SU-DHL-6 (cell line): ENCODE measurements around the gene GREM2.

Experiments
- H2AFZ ChIP-seq: fragments of 200-600 bp; sonication (generic); 2 replicates; pipeline ENCODE4 v1.6.1; 2014; ENCODE audit warnings: low read depth, mild to moderate bottlenecking, moderate library complexity, mixed read lengths, antibody characterized with exemption, low read length; ENCODE audit not compliant: severe bottlenecking
- H3F3A ChIP-seq: fragments of 200-600 bp; shearing (Covaris generic); 2 replicates; pipeline ENCODE4 v1.6.0; 2016; ENCODE audit warnings: antibody characterized with exemption, mild to moderate bottlenecking; ENCODE audit not compliant: insufficient read depth
- H3K27ac ChIP-seq: fragments of 200-600 bp; sonication (generic); 2 replicates; pipeline ENCODE4 v1.5.1; 2016; ENCODE audit warnings: low read depth, mild to moderate bottlenecking, low read length, moderate library complexity, mixed read lengths
- H3K27me3 ChIP-seq: fragments of 200-600 bp; sonication (generic), shearing (Covaris generic); 2 replicates; pipeline ENCODE4 v1.6.0; 2014; ENCODE audit warnings: mild to moderate bottlenecking, low read length
- H3K36me3 ChIP-seq: fragments of 200-600 bp; sonication (generic); 2 replicates; pipeline ENCODE4 v1.6.1; 2014; ENCODE audit warnings: mild to moderate bottlenecking, low read length, mixed read lengths
- H3K4me2 ChIP-seq: fragments of 300-600, 200-600 bp; shearing (Covaris generic), sonication (generic); 2 replicates; pipeline ENCODE4 v1.6.0; 2014; ENCODE audit warnings: low read length, low read depth, mild to moderate bottlenecking; ENCODE audit not compliant: poor library complexity, severe bottlenecking
- H3K4me3 ChIP-seq: fragments of 200-600 bp; sonication (generic); 2 replicates; pipeline ENCODE4 v1.5.1; 2014; ENCODE audit warnings: antibody characterized with exemption, low read length, mild to moderate bottlenecking, mixed read lengths; ENCODE audit not compliant: insufficient read depth, poor library complexity, severe bottlenecking
- H3K79me2 ChIP-seq: fragments of 200-600 bp; sonication (generic); 2 replicates; pipeline ENCODE4 v1.6.1; 2014; ENCODE audit warnings: mild to moderate bottlenecking, low read length, moderate library complexity; ENCODE audit not compliant: insufficient read depth
- H3K9ac ChIP-seq: fragments of 200-600 bp; sonication (generic); 2 replicates; pipeline ENCODE4 v1.7.0; 2014; ENCODE audit warnings: mild to moderate bottlenecking, low read length
- H3K9me2 ChIP-seq: fragments of 200-600 bp; sonication (generic); replicated peaks from 2 replicates; pipeline ENCODE4 v1.6.1; 2014; ENCODE audit warnings: low read length; ENCODE audit not compliant: insufficient read depth
- H3K9me3 ChIP-seq: fragments of 200-600 bp; sonication (generic); 2 replicates; pipeline ENCODE4 v1.6.1; 2014; ENCODE audit warnings: low read length, mixed read lengths; ENCODE audit not compliant: insufficient read depth
- H4K20me1 ChIP-seq: fragments of 200-600 bp; sonication (generic); 2 replicates; pipeline ENCODE4 v1.6.1; 2014; ENCODE audit warnings: low read depth, mild to moderate bottlenecking, antibody characterized with exemption, low read length, moderate library complexity, mixed read lengths
- EZH2phosphoT487 ChIP-seq: fragments of 200-600 bp; sonication (generic), shearing (Covaris generic); conservative IDR thresholded peaks from 2 replicates; pipeline ENCODE4 v1.6.1; 2018; ENCODE audit warnings: mild to moderate bottlenecking, antibody characterized with exemption, low read length, moderate library complexity, mixed read lengths
- TF ChIP-seq, protein P1 (sequence below): fragments of 200-600 bp; sonication (generic); IDR thresholded peaks from one replicate; pipeline ENCODE4 v1.5.1; 2017; ENCODE audit warnings: antibody characterized with exemption, mild to moderate bottlenecking, low read length, moderate library complexity; ENCODE audit not compliant: insufficient read depth, poor library complexity, severe bottlenecking

Gene GREM2

DNA sequence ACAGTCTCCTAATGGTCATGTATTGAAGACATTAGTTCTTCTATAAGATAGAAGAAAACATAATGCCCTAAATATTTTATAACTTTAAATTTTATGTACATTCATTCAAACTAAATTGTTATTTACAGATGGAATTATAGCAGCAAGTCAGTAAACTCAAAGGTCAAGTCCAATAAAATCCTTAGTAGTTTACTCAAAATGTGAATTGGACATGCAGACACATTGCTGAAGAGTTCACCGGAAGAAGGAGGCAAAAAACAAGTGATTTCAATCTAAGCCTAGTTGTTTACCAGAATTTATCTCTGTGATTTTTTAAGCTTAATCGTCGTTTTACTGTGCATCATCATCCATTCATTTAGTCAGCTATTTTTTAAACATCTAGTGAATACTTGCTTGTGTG lies 149.7 kb downstream of the GREM2 start:
- Histone ChIP-seq H3K79me2 (no peaks in the 10 kb centered on the region), H3K9me3 (no peaks in the 10 kb centered on the region), H3K36me3 (no peaks in the 10 kb centered on the region), H4K20me1 (no peaks in the 10 kb centered on the region), H3K4me2 (no peak overlapping the region), H3F3A (no peaks in the 10 kb centered on the region), H3K9me2 (0 out of 2 replicates have a peak, but pooled peaks cover 4% of the 10 kb centered on the region), H3K27ac (no peak overlapping the region), H2AFZ (no peak overlapping the region), H3K27me3 (no peaks in the 10 kb centered on the region), H3K4me3 (no peak overlapping the region), H3K9ac (no peak overlapping the region)
- no peak for TF ChIP-seq EZH2phosphoT487

DNA sequence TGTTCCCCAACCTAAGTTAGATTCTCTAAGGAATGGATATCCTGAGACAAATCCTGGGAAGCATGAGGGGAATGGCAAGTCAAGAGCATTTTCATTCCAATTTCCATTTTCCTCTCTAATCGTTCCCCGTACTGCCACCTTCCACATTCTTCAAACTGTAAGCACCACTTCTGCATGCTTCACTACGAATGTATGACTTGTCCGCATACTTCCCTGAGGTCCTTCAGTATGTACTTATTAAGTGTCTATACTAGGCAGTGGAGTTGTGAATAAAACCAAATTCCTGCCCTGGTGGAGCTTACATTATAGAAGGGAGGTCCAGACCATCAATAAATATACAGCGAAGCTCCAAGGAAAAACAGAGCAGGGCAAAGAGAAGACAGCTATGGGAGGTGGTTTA lies 154.8 kb downstream of the GREM2 start:
- no peaks in the 10 kb centered on the region for H3K36me3 ChIP-seq
- H3K9ac ChIP-seq: no peak overlapping the region
- H4K20me1 ChIP-seq: no peaks in the 10 kb centered on the region
- no peak overlapping the region for H3K27ac ChIP-seq
- H3K27me3 ChIP-seq: no peaks in the 10 kb centered on the region
- H3F3A ChIP-seq: no peaks in the 10 kb centered on the region
- H3K79me2 ChIP-seq: no peaks in the 10 kb centered on the region
- TF ChIP-seq, protein P1, sequence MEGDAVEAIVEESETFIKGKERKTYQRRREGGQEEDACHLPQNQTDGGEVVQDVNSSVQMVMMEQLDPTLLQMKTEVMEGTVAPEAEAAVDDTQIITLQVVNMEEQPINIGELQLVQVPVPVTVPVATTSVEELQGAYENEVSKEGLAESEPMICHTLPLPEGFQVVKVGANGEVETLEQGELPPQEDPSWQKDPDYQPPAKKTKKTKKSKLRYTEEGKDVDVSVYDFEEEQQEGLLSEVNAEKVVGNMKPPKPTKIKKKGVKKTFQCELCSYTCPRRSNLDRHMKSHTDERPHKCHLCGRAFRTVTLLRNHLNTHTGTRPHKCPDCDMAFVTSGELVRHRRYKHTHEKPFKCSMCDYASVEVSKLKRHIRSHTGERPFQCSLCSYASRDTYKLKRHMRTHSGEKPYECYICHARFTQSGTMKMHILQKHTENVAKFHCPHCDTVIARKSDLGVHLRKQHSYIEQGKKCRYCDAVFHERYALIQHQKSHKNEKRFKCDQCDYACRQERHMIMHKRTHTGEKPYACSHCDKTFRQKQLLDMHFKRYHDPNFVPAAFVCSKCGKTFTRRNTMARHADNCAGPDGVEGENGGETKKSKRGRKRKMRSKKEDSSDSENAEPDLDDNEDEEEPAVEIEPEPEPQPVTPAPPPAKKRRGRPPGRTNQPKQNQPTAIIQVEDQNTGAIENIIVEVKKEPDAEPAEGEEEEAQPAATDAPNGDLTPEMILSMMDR: no peak
- TF ChIP-seq EZH2phosphoT487: no peak
- H3K9me2 ChIP-seq: no peaks in the 10 kb centered on the region
- no peaks in the 10 kb centered on the region for H3K9me3 ChIP-seq
- no peak overlapping the region for H3K4me2 ChIP-seq
- H3K4me3 ChIP-seq: no peak overlapping the region
- H2AFZ ChIP-seq: no peak overlapping the region

DNA sequence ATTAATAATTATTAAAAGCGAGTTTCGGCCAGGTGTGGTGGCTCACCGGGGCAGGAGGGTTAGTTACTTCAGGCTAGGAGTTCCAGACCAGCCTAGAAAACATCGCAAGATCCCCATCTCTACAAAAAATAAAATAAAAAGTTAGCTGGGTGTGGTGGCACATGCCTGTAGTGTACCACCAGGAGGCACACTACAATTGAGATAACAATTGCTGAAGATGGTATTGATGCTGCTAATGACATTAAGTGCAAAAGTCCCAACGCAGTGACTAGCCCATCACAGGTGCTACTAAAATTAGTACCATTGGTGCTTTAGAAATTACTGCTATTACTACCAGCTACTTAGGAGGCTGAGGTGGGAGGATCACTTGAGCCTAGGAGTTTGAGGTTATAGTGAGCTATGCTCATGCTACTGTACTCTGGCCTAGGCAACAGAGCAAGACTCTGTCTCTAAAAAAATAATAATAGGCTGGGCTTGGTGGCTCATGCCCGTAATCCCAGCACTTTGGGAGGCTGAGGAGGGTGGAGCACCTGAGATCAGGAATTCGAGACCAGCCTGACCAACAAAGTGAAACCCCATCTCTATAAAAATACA lies 156.6 kb downstream of the GREM2 start:
- Histone ChIP-seq H3K27me3 (no peaks in the 10 kb centered on the region), H4K20me1 (no peaks in the 10 kb centered on the region), H3K4me2 (no peak overlapping the region), H3K9me3 (no peaks in the 10 kb centered on the region), H3K27ac (no peak overlapping the region), H3K9ac (no peak overlapping the region), H3K9me2 (no peaks in the 10 kb centered on the region), H3K79me2 (no peaks in the 10 kb centered on the region), H2AFZ (no peak overlapping the region), H3K36me3 (no peaks in the 10 kb centered on the region), H3K4me3 (no peak overlapping the region), H3F3A (no peaks in the 10 kb centered on the region)
- TF ChIP-seq, protein P1: no peak
- no peak for TF ChIP-seq EZH2phosphoT487

DNA sequence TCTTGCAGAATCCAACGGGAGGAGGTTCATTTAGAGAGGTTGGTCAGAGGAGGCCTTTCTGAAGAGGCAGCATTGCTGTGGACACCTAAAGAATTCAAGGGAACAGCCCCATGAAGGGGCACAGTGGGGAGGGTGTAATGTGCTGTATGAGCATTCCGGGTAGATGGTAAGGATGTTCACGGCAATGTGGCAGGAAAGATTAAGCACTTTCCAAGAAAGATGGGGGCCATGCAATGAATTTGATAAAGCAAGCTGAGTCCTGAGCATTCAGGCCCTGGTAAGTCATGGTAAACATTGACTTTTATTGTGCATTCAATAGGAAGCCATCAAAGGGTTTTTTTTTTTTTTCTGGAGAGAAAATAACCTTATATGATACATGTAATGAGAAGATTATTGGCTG lies 166.6 kb downstream of the GREM2 start:
- Histone ChIP-seq H3K9ac (no peak overlapping the region), H3K4me3 (no peak overlapping the region), H3F3A (no peaks in the 10 kb centered on the region), H3K27me3 (no peaks in the 10 kb centered on the region), H3K9me2 (no peaks in the 10 kb centered on the region), H3K4me2 (no peak overlapping the region), H2AFZ (no peak overlapping the region), H3K79me2 (no peaks in the 10 kb centered on the region), H3K36me3 (no peaks in the 10 kb centered on the region), H4K20me1 (no peaks in the 10 kb centered on the region), H3K9me3 (no peaks in the 10 kb centered on the region), H3K27ac (no peak overlapping the region)
- TF ChIP-seq, protein P1: no peak
- no peak for TF ChIP-seq EZH2phosphoT487
